ENCODE data around the gene IGHMBP2.

DNA sequence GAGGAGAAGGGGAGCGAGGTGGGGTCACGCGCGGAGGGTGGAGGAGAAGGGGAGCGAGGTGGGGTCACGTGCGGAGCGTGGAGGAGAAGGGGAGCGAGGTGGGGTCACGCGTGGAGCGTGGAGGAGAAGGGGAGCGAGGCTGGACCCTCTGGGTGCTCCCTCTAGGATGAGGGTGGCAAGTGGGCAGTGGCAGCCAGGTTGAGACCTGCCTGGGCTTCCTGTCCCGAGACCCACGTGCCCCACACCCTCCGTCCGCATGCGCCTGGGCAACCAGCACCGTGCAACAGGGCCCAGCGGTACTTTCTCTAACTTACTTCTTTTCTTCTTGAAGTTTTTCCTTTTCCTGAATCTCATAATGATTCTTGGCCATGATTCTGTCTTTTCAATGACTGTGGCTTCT, 11.1 kb upstream of the IGHMBP2 start:
- TF ChIP-seq, protein P1, sequence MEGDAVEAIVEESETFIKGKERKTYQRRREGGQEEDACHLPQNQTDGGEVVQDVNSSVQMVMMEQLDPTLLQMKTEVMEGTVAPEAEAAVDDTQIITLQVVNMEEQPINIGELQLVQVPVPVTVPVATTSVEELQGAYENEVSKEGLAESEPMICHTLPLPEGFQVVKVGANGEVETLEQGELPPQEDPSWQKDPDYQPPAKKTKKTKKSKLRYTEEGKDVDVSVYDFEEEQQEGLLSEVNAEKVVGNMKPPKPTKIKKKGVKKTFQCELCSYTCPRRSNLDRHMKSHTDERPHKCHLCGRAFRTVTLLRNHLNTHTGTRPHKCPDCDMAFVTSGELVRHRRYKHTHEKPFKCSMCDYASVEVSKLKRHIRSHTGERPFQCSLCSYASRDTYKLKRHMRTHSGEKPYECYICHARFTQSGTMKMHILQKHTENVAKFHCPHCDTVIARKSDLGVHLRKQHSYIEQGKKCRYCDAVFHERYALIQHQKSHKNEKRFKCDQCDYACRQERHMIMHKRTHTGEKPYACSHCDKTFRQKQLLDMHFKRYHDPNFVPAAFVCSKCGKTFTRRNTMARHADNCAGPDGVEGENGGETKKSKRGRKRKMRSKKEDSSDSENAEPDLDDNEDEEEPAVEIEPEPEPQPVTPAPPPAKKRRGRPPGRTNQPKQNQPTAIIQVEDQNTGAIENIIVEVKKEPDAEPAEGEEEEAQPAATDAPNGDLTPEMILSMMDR (IDR thresholded peaks at IDR 0.05): no peak
- no peak for TF ChIP-seq POLR2A (IDR thresholded peaks at IDR 0.05)
